Activated gamma-delta T cell (primary cell): Measurements from ENCODE around the gene SH2B2.
"Not testable (repeated sequence)": the region's sequence is repeated elsewhere in the genome, so short reads cannot be mapped to it uniquely, and the experiment has no call there.

Experiments
- DNase-seq: peaks from one replicate; lab custom pipeline; 2025; lab: John Stamatoyannopoulos, UW

The SH2B2 gene

DNA sequence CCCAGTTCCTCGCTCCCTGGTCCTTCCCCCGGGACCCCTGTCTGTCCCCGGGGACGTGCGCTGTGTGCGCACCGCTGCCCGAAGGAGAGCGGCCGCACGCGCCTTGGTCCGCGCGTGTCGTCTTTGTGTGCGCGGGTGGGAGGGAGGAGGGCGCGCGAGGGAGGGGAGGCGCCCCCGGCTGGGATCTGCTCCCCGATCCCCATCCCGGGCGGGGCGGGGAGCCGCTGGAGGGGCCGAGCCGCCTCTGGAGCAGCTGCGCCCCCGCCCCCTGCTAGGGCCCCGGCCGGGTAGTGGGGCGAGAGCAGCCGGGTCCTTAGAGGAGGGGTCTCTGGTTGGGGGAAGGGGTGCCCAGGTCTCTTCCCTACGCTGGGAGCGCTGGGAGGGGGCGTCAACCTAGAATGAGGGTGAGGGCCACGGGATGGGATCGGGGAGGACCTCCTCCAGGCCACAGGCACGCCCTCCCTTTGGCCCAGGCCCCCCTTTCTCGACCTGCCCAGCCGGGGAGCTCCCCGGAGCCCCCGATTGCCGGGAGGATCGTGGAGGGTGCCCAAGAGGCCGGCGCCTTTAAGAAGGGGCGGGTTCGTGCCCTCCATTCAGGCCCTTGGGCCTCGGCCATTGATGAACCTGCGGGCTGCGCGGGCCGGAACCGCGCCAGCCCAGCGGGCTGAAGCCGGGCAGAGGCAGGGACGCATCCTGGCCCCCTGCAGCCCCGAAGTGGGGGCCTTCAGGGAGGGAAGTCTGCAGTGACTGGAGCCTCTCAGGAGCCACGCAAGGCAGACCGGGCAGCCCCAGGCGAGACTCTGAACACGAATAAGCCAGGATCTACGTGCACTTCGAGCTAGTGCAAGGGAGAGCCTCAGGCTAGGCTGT is 678 bp downstream of the SH2B2 start:
- no peak for DNase-seq

DNA sequence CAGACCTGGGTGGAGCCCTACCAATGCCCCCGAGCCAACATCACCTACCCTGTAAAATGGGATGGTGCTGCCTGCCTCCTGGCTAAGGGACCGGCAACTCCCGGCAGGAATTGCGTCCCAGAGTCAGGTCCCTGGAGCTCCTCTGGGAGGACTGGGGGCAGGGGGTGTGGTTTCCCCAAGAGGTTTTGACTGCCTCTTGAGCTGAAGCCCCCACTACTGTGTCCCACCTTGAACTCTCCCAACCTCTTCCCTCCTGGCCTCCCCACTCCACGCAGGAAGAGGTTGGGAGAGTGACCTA is 1.3 kb downstream of the SH2B2 start:
- DNase-seq, result no peak

DNA sequence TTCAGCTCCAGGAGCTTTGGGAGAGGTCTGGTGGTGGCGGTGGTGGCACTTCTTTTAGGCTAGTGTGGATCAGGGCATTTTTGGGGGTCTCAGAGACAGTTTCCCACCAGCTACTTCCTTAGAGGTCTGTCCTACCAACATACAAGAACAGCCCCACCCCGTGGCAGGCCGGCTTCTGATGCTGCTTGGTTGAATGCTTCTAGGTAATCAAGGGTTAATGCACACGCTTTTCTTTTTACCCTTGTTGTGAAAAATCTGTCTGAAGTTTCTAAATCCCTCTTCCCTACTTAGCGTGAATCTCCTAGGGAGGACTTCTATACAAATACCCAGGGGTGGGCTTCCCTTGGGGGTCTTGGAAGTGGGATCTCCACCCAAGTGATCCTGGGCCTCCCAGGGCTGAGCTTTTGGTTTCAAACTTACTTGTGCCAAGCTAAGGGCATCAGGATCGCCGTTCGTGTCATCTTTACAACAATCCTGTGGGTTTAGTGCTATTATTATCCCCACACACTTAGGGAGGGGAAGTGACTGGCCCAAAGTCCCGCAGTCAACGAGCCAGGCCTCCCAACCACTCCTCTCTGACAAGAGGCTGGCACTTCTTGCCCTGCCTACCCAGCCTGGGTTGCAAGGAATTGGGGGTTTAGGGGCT is 1.7 kb downstream of the SH2B2 start:
- DNase-seq, result no peak

DNA sequence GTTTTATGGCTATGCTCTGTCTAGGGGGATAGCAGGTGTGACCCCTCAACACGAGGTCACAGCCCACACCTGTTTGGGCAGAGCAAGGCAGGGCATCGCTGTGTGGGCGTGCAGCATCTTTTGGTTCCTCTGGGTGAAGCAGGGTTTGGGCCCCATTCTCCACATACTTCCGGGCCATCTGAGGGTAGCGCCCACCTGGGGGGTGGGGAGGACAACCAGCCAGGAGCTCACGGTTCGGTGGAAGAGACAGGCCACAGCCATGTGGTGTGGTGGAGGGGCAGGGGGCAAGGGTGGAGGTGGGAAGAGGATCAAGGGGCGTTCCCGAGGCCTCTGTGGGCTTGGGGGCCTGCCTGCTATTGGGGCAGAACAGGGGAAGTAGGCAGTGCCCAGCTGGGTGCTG is 2.4 kb downstream of the SH2B2 start:
- no peak for DNase-seq

GRCh38 chr7:102291056-102291915 is 4.6 kb downstream of the SH2B2 start:
- no peak for DNase-seq

DNA sequence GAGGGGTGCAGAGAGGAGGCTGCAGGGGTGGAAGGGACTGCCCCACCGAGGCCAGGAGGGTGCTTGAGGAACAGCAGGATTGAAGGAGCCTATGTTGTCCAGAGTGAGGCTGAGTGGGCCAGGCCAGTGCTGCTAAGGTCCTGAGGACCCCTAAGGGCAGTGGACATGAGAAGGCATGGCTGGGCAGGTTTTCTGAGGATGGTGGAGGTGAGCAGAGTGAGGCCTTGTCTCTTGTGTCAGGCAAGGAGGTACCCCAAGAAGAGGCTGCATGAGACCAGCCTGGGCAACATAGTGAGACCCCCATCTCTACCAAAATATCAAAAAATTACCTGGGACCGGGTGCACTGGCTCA is 5.2 kb downstream of the SH2B2 start:
- DNase-seq, result no peak

- no peak for DNase-seq
Measured at GRCh38 chr7:102292813-102293798, 6.4 kb downstream of the SH2B2 start.

GRCh38 chr7:102294589-102294988 is 7.9 kb downstream of the SH2B2 start:
- DNase-seq, result no peak

GRCh38 chr7:102295346-102296178 is 8.9 kb downstream of the SH2B2 start:
- DNase-seq, result no peak

GRCh38 chr7:102296179-102296438 is 9.4 kb downstream of the SH2B2 start:
- DNase-seq, result no peak

DNA sequence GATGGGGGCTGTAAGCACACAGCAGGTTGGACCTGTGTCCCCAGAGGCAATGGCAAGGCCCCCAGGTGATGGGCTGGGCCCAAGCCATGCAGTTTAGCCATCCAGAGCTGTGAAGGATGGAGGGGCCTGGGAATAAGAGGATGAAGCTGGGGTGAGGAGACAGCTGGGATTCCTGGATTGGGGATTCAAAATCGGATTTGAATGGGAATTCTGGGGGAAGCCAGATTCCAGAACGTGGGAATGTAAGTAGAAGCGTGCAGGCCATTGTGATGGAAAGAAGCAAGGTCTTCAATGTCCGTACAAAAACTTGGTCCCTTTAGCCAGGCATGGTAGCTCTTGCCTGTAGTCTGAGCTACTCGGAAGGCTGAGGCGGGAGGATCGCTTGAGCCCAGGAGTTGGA is 9.8 kb downstream of the SH2B2 start:
- no peak for DNase-seq

- no peak for DNase-seq
Measured at GRCh38 chr7:102297487-102298218, 11.0 kb downstream of the SH2B2 start.

GRCh38 chr7:102300643-102301221 is 14.1 kb downstream of the SH2B2 start:
- DNase-seq, result no peak

GRCh38 chr7:102301367-102301766 is 14.7 kb downstream of the SH2B2 start:
- DNase-seq, result not testable (repeated sequence)

DNA sequence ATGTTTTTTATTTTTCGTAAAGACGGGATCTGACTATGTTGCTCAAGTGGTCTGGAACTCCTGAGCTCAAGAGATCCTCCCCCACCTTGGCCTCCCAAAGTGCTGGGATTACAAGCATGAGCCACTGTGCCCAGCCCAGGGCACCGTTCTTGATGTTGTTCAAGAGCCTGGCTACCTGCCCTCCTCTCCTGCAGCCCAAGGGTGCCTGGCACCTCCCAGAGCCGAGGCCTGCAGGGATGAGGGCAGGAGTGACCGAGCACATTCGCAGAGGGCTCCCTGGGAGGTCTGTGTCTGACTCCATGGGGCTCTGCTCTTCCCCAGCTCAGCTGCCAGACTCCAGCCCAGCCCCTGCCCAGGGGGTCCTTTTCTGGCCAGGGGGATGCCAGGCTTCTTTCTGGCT is 15.4 kb downstream of the SH2B2 start:
- DNase-seq, result no peak

DNA sequence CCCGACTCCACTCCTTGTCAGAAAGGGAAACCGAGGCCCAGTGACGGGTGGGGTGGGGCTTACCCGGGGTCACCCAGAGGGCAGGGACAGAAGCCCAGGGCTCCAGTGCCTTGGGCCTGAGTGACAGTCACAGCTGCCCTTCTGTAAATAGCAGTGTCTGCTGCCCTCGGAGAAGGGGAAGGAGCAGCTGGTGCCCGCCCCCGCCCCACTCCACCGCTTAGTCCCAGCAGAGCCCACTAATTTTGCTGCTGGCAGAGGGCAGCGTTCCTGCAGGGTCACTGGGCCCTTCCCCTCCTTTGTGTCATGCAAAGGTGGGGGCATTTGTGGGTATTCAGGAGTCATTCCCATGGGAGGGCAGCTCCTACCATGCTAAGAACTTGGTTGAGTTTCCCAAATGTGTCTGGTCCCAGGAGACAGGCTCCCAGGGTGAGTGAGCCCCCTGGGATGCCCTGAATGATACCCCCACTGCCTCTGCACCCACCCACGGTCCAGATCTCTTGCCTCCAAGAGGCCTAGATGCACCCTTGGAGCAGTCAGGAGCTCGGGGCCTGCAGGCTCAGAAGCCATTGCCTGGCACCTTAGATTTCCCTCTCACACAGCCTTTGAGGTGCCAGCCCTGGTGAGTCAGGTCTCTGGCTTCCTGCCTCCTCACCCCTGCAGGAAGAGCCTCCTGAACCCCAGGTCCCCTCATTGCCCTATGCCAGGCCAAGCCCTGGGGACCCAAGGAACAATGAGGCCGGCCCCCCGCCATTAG is 17.2 kb downstream of the SH2B2 start:
- no peak for DNase-seq

- no peak for DNase-seq
Measured at GRCh38 chr7:102304668-102305067, 18.0 kb downstream of the SH2B2 start.

- no peak for DNase-seq
Measured at GRCh38 chr7:102305414-102306268, 19.0 kb downstream of the SH2B2 start.
